GM12874 (cell line): Measurements from ENCODE around the gene SCN5A.

Experiments
- TF ChIP-seq, protein P1 (sequence below): IDR thresholded peaks from 2 replicates; pipeline ENCODE4 v1.5.1; 2011; ENCODE audit warnings: low read depth, mild to moderate bottlenecking, control low read depth, low read length, moderate library complexity; ENCODE audit not compliant: insufficient read depth

The SCN5A gene

DNA sequence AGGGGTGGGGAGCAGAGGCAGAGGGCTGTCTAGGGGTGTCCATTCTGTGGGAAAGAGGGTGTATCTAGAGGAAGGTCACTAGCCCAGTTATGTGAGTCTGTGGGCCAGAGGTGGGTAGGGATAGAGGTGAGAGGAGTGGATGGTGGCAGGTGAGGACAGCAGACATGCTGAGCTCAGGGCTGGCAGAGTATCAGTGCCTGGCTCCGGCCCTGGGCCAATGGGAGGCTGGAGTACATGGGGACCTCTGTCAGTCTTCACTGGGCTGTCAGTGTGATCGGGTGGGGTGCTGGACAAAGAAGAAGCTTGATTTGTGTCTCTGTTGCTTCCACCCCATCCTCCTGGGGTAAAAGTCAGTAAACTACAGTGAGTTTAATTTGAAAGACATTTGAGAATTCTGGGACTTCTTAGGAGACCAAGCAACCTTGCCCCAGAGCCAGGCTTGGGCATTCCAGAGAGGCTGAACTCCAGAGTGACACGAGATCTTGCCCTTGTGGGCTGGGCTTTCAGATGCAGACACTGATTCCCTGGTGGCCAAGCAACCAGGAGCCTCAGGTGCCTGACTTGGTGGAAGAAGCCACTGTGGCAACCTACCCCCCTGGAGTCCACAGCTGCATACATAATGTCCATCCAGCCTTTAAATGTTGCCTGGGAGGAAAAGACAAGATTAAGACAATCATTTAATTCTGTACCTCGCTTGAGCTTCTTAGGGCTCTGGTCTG lies 92.7 kb downstream of the SCN5A start:
- TF ChIP-seq, protein P1, sequence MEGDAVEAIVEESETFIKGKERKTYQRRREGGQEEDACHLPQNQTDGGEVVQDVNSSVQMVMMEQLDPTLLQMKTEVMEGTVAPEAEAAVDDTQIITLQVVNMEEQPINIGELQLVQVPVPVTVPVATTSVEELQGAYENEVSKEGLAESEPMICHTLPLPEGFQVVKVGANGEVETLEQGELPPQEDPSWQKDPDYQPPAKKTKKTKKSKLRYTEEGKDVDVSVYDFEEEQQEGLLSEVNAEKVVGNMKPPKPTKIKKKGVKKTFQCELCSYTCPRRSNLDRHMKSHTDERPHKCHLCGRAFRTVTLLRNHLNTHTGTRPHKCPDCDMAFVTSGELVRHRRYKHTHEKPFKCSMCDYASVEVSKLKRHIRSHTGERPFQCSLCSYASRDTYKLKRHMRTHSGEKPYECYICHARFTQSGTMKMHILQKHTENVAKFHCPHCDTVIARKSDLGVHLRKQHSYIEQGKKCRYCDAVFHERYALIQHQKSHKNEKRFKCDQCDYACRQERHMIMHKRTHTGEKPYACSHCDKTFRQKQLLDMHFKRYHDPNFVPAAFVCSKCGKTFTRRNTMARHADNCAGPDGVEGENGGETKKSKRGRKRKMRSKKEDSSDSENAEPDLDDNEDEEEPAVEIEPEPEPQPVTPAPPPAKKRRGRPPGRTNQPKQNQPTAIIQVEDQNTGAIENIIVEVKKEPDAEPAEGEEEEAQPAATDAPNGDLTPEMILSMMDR: no peak

DNA sequence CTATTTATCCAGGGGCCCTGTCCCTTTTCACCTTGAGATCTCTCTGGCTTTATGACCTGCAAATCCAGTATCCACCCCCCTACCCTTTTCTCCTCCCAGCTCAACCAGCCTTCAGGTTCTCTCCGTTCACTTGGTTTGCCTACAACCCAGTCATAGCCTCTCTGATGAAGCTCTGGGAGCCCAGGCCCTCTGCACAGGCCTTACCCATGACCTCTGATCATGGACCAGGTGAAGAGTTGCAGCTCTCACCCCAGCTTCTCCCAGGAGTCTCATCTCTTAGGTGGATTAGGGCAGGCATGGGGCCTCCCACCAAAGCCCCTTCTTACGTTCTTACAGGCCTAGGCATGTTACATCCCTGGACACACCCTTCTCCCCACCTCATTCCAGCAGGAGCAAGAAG lies 93.6 kb downstream of the SCN5A start:
- TF ChIP-seq, protein P1: no peak

DNA sequence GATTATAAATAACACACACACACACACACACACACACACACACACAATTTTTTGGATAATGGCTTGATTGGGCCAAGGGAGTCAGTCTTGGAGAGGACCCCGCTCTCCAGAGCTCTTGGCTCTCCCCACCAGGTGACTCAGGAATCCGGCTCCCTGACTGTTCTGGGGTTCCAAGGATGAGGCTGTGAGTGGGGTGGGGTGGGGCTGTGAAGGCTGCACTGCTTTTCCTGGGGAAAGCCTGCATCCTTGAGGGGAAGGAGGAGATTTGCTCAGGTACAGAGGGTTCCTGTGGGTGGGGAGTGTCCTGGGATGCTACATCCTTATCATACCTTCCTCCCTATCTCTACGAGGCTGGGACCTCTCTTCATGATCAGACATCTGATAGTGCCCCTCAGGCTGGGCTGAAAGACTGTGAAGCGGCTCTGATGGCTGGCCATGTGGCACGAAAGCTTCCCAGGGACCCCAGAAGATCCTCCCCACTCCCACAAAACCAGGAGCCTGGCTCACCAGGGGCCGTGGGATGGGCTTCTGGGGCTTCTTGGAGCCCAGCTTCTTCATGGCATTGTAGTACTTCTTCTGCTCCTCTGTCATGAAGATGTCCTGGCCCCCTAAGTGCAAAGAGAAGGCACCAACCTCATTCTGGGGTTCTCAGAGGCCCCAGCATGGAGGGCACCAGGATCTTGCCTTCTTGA lies 94.2 kb downstream of the SCN5A start:
- TF ChIP-seq, protein P1: no peak

DNA sequence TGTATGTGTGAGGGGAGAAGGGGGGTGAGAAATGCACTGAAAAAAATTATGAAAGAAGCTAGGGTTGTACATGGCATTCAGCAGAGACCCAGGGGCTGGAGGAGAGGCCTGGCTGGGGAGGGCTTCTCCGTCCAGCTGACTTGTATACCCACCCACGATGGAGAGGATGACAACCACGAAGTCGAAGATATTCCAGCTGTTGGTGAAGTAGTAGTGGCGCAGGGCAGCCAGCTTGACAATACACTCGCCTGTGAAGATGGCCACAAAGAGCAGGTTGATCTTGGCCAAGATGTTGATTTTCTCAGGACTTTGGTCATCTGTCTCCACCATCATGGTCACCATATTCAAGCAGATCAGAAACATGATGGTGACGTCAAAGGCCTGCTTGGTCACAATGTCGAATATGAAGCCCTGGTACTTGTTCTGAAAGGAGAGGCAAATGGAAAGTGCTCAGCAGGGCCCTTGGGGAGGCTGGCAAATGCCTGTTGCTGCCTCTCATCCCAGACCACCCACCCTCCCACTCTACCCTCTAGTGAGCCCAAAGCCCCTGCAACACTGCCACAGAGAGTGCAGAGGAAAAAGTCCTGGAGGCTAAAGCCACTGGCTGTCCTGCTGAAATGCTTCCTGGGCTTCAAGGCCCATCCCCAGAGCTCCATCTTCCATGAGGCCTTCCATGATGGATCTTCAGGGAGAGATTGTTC lies 95.2 kb downstream of the SCN5A start:
- TF ChIP-seq, protein P1: no peak

DNA sequence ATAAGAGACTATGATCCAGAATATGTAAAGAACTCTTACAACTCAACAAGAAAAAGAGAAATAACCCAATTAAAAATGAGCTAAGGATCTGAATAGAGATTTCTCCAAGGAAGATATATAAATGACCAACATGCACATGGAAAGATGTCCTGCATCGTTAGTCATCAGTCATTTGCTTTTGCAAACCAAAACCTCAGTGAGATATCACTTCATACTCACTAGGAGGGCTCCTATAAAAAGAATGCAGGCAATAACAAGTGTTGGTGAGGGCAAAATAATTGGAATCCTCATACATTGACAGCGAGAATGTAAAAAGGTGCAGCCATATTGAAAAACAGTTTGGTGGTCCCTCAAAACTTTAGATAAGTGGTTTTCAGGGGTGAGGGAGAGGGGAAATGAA lies 96.4 kb downstream of the SCN5A start:
- TF ChIP-seq, protein P1: no peak

DNA sequence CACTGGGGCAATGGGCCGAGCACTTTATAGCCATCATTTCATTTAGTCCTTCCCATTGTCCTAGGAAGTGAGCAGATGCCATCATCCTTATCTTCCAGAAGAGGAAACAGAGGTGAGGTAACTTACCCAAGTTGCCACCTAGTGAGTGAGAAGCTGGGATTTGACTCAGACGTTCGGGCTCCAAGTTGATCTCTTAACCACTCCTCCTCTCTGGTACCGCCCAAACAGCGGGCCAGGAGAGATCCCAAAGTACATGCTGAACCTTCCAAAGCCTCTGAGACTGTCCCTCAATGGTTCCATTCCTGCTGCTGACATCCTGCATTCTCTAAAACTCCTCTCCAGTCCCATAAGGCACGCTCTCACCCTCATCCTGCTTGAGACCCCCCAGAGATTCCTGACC lies 97.1 kb downstream of the SCN5A start:
- TF ChIP-seq, protein P1: no peak
